HPDE6-E6E7 (cell line): ENCODE results near the gene RAB22A.

Experiments
- DNase-seq: peaks from one replicate; pipeline ENCODE4 v3.0.0; 2011; ENCODE audit warnings: missing footprints; ENCODE audit errors: extremely low spot score

RAB22A gene

DNA sequence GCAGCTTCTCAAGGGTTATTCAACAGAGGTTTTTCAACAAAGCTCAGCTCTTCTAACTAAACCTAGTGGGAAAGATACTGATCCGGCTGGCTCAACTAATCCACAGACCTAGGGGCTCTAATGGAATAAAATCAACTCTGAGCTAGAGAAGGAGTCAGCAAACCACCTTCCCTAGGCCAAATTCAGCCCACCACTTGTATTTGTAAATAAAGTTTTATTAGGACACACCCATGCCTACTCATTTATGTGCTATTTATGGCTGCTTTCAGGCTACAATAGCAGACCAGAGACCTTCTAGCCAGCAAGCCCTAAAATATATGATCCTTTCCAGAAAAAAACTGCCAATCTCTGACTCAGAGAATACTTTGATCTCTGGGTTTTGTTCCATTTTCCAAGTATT is 6.0 kb upstream of the RAB22A start:
- DNase-seq = no peak

DNA sequence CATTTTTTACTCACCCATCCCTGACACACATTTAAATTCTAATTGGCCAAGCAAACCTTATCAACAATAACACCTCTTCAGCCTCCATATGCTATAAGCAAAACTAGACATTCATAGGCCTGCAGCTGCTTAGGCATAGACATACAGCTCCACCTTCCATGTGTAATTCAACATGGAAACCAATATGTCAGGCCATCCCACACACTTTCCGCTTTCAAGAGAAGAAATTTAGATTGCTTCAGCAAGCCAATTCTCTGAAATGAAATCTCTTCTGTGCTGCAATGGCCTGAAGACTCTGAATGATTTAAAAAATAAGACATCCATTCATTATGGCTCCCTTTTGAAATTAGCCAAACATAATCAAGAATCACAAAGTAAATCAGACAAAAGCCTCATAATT is 4.5 kb upstream of the RAB22A start:
- no peak for DNase-seq

DNA sequence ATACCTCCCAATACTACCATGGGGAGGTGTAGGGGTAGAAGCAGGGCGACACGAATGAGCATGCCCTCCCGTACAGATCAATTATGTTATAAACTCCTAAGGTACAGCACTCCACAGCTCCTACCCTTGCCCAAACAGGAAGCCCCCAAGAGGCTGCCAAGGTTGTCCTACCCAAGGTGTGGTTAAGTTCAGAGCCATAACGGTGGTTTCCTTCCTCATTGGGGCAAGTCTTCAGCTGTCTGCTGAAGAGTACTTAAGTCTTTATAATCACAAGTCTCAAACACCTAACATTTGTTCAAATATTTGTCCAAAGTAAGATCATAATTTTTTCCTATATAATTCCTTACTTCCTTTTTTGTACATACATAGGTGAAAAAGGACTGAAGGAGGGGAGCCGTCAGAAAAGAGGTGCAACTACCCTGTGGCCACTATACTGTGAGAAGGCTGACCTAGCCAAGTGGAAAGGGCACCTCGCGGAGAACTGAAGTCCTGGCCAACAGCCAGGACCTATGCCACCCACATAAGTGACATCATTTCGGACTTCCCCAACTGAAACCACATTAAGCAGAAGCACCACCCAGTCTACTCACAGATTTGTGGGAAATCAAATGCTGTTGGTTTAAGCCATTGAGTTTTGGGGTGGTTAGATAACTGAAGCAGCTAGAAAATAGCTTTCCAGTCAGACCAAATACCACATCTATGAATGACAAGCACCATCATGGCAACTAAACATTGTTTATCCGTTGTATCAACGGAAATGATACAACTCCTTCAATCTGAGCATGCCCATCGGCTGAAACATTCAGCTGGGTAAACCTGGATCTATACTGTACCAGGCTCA is 2.9 kb upstream of the RAB22A start:
- peak; percentile 54 for DNase-seq

DNA sequence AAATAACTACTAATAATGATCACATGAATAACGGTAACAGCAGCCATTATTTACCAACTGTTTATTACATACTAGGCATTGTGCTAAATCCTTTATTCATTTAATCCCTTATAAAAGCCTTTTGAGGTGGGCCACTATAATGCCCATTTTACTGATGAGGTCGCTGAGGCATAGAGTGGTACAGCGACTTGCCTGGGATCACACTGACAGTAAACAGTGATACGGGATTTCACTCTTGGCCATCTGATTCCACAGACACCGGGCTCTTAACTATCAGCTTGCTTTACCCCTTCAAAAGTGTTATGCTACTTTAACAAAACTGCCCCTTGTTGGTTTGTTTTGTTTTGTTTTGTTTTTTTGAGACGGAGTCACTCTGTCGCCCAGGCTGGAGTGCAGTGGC is 2.2 kb upstream of the RAB22A start:
- no peak for DNase-seq

DNA sequence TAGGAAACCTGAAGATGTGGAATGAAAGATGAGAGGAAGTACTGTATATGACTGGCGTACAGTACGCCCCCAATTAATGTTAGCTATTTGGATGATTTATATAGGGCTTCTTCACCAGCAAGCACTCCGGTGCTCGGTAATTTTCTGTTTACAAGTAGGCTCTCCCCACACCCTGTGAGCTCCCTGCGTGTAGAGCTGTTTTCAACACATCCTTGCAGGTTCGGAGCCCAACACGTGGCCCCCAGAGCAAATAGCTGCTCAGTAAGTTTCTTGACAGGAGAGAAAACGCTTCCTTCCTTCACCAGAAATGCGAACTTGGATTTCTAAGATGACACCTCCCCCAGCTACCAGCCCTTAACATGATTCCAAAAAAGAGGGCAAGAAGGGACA is 1.2 kb upstream of the RAB22A start:
- DNase-seq = no peak

DNA sequence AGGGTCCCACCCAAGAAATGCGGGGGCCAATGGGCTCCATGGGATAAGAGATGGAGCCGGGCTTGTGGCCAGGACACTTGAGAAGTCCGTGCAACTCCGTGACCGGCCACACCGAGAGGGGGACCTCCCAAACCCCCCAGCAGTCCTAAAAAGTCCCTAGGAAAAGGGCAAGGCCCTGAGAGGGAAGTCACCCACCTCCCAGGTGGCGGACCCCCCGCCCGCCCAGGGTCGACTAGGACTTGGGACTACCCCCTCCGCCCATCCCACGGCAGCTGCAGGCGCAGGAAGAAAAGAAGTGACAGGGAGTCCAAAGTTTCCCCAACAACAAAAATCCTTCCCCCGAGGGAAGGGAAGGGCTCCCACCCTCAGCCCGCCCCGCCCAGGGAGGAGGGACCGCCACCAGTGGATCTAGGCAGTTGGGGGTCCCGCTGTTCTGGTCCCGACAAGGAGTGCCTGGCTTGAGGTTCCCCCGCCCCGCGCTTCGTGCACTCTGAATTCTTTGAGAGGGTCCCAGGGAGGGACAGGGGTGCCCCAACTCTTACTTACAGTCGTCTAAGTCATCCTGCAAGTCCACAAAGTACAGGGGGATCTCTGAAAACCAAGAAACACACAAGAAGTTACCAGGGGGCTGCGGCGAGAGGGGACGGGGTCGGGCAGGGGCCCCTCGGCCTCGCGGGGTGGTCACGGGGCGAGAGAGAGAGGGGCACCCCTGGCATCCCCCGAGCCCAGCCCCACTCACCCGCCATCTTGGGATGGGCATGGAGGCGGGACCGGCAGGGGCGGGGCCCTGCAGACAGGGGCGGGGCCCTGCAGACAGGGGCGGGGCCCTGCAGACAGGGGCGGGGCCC is 611 bp upstream of the RAB22A start:
- DNase-seq = peak; percentile 71

DNA sequence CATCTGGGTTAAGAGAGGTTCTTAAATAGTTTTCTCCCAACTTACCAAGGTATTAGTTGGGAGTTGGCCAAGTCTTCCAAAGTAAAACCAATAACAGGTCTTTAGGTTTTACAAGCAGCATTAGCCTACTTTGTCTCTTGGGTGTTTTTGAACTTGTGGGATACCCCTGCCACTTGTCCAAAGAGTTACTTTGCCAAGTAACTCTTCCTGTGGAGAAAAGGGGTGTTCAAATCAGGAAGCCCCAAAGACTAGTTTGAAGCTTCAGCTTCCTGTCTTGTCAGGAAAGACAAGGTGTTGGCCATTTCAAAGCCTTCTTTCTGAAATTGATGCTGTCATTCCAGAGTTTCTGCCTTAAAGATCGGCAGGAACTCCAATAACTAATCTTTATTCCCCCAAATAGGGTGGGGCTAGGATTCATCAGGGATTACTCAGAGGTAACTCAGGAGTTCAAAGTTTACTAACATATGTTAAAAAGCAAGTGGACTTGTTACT is 822 bp downstream of the RAB22A start:
- DNase-seq = peak; percentile 48

DNA sequence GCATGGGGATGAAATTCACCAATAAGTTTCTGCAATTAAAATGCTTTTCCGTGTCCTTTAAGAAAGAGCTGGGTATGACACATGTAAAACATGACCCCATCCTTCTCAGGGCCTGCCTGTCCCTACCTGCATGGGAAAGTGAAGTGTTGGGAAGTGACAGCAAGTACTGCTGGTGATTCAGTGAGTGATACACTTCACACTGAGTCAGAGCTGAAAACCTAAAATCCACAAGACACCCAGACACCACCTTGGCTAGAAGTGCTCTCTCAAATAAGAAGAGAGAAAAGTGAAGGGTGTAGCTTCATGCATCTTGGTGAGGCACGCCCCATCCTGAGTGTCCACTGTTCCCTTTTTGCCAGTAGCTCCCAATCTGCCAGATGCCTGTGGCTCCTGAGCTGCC is 3.3 kb downstream of the RAB22A start:
- peak; percentile 99 for DNase-seq

DNA sequence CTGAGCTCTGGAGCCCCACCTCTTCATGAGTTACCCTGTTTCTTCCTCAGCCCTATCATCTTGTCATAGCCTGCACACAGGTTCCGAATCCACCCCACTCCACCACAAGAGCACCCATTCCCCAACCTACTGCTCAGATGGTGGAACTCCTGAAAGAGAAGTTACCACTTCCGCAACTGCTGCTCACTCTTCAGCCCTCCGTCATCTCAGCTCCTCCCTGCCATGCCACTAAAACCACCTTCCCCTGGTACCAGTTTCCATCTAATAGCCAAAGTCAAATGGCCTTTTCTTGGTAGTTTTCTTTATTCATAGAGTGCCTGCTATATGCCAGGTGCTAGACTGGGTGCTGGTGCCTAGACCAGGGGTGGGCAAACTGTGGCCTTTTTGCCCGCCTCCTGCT is 3.9 kb downstream of the RAB22A start:
- DNase-seq = no peak

DNA sequence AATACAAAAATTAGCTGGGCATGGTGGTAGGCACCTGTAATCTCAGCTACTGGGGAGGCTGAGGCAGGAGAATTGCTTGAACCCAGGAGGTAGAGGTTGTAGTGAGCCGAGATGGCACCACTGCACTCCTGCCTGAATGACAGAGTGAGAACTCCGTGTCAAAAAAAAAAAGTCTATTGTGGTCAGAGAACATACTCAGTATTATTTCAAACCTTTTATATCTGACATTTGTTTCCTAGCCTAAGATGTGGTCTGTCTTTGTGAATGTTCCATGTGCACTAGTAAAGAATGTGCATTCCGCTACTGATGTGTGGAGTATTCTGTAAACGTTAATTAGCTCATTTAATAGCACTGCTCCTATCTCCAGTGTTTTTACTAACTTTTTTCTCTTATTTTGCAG is 11.7 kb downstream of the RAB22A start:
- DNase-seq = no peak

DNA sequence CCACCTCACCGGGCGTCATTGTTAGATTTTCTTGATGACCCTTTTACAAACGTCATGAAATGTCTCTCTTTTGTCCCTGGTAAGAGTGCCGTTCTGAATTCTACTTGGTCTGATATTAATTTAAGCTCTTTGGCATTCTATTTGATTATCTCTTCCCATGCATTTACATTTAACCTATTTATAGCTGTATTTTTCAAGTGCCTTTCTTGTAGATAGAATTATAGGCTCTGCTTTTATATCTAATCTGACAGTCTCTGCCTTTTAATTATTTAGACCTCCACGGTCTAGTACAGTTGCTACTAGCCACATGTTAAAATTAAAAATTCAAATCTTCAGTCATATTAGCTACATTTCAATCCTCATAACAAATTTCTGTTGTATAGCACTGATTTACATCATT is 12.6 kb downstream of the RAB22A start:
- DNase-seq = no peak

DNA sequence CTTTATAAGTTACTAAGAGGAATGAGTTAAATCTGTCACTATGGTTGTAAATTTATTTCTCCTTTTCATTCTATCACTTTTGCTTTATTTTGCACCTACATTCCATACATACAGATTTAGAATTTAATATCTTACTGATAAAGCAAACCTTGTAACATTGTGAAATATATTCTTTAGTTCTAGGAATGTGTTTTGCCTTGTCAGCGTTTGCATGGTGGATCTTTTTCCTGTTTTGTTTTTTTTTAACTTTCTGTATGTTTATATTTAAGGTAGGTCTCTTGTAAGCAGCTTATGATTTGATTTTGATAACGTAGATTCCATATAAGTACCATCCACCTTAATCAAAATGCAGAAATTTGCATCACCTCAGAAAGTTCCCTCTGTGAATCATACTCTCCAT is 16.4 kb downstream of the RAB22A start:
- DNase-seq = no peak

DNA sequence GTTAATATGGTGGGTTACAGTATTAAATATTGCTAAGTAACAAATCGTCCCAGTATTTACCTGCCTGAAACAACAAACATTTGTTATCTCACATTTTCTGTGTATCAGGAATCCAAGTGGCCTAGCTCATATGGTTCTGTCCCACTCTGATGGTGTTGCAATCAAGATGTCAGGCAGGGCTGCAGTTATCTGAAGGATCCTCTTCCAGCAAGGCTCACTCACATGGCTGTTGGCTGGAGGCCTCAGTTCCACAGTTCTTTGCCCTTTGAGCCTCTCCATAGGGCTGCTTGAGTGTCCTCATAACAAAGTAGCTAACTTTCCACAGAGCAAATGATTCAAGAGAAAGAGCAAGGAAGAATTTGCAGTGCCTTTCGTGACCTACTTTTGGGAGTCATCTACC is 17.7 kb downstream of the RAB22A start:
- no peak for DNase-seq

DNA sequence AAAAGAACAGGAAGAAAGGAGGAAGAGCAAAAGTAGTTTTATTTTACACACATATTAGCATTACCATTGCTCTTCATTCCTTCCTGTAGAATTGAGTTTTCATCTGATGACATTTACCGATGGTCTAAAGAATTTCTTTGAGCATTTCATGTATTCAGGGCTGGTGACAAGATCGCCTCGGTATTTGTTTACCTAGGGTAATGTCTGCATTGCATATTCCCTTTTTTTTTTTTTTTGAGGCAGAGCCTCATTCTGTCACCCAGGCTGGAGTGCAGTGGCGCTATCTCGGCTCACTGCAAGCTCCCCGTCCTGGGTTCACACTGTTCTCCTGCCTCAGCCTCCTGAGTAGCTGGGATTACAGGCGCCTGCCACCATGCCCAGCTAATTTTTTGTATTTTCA is 19.3 kb downstream of the RAB22A start:
- DNase-seq = no peak

DNA sequence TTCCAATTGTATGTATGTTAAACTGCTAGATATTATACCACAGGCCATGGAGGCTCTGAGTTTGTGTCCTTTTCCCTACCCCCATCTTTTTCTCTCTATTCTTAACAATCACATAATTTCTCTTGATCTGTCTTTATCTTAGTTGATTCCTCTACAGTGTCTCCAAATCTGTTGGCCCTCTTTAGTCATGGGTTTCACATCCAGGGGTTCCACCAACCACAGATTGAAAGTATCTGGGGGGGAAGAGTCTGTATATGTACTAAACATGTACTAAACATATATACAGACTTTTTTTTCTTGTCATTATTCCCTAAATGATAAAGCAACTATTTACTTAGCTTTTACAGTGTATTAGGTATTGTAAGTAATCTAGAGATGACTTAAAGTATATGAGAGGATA is 20.2 kb downstream of the RAB22A start:
- DNase-seq = no peak

DNA sequence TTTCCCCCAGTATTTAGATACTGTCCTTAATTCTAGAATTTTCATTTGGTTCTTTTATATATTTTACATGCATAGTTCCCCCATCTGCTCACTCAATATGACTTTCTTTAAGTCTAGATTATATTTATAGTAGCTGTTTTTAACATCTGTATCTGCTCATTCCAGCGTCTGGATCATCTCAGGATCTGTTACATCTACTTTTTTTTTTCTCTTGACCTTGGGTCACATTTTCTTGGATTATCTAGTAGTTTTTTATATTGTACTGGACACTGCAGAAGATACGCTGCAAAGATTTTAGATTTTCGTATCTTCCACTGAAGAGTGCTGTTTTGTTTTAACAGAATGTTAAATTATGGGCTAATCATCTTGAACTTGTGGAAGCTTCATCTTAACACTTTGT is 20.7 kb downstream of the RAB22A start:
- DNase-seq = no peak

DNA sequence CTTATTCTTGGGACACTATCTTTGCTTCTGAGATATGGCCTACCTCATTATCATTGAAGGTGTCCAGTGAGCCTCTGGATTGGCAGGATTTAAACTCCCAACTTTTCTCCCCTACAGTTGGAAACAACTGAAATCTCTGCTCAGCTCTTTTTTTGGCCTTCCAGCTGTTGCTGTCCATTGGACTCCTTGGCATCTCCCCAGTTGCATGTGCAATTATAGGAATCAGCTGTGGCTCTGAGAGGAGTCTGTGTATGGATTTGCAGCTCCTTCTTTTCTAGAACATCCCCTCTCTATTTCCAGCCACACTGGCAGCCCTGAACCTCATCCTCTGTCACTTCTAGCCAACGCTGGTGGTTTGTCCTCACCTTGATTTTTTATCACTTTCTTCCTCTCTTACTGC is 21.2 kb downstream of the RAB22A start:
- DNase-seq = no peak

DNA sequence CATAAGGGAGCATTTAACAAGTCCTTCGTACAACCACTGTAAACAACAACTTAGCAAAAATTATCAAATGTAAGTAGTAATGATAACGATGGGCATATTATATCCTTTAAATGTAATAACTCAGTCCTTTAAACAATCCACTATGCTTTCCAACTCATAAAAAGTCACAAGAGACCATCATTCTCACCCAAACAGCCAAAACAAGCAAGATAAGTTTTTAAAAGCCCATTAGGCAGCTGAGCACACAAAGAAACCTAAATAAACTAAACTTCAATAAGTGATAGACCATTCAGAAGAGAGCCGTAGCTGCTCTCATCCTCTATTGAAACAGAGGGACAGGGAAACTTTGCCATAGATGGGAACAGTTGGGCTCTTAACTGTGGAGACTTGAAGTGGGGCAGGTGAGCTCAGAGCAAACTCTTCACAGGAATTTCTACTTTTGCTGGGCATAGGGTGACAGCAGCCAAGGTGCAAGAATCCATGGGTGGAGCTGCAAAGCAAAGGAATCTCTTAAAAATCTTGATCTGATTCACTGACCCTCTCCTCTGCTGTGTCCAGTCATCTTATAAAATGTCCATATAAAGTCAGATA is 22.5 kb downstream of the RAB22A start:
- no peak for DNase-seq

DNA sequence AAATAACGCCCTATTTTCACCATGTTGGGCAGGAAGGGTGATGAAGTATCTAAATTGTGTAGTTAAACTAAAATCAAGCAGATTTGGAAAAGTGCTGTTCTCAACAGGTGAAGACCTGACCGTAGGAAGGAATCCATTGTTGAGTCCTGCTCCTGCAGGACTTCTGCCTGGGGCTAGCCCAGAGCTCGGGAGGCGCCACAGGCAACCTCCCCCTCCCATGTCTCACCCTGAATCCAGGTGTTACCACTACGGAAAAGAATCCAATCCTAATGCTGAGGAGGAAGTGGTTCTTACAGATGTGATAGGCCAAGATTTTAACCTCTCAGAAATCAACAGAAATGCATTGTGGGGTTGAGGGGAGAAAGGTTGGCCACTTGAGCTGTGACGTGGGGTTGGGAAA is 30.2 kb downstream of the RAB22A start:
- DNase-seq = no peak

DNA sequence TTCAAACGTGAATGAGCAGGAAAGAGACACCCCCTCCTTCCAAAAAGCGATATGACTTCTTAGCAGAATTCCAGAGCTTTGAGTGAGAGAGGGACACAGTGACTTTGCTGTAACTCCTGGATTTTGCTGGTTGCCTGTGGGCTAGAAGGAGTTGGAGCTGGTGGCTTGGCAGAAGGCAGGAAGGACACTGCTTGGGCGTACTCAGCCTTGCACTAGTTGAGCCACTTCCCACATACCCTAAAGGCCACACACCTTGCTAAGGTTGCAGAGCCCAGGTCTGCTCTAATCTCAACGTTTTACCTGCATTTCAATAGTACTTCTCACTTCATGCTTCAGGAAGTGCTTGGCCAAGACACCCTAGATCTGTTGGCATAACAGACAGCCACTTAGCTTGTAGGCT is 30.6 kb downstream of the RAB22A start:
- no peak for DNase-seq

DNA sequence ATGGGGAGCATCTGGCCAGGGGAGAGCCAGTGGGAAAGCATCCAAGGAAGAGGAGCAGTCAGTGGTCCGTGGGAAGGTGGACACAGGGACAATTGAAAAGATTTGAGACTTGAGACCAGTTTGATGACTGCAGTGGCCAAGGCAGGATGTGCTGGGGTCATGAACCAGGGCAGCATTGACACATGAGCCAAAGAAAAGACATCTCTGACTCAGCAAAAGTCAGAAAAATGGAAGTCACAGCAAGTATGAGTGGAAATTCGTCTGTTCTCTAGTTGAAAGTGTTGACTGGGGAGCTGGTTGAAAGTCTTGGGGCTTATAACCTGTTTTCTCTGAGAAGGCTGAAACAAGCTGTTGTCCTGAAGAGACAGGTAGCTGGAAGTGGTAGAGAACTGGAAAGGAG is 31.3 kb downstream of the RAB22A start:
- DNase-seq = no peak

DNA sequence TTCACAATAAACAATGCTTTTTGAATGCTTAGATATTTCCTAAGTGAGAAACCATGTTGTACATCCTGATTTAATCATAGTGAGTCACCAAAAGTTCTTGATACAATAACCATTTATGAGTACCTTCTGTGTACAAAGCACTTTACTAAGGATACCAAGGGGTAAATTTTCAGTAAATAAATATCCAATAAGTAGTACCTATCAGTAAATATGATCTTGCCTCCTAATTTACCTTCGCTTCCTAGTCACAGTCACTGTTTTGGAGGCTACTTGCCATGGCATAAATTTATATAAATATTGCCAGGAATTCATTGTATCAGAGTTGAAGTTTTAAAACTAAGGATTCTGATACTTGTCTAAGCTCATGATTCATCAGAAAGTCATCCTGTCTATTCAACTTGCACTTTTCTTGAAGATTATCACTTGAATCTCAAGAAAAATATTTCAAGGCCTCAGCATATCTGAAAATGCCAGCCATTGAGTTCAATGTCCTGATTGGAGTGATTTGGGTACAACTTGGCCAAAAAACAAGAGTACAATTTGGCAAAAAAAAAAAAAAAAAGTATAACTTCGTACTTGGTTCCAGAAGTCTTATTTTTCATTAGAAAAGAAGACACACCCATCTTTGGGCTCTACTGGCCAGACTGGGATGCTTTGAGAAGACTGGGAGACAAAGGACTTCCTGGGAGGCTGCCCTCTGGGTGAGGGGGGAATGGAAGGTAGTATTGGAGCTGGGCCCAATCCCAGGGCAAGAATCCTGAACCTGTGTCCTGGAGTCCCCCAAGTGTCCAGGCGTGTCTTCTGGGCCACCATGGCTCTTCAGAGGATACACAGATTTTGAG is 32.8 kb downstream of the RAB22A start:
- peak; percentile 84 for DNase-seq
